HL-60 (cell line): ENCODE measurements around the gene C2CD5.
"Not testable (repeated sequence)": the region's sequence is repeated elsewhere in the genome, so short reads cannot be mapped to it uniquely, and the experiment has no call there.

ENCODE experiments used
- DNase-seq, 2 experiments: peaks; one replicate each; pipeline ENCODE4 v3.0.0-alpha.2; 2010 to 2020; ENCODE audit warnings: low read depth in 1 of 2, low spot score in 1 of 2
- H3K27ac ChIP-seq: fragments of 250-450 bp; sonication (Bioruptor Pico); replicated peaks from 2 replicates; pipeline ENCODE4 v1.5.1; 2020; ENCODE audit warnings: mild to moderate bottlenecking, moderate library complexity
- H3K27me3 ChIP-seq: fragments of 250-450 bp; sonication (Bioruptor Pico); 2 replicates; pipeline ENCODE4 v1.5.1; 2021; ENCODE audit warnings: mild to moderate bottlenecking, moderate library complexity; ENCODE audit not compliant: insufficient read depth, poor library complexity, severe bottlenecking
- H3K4me3 ChIP-seq: replicated peaks from 2 replicates; pipeline ENCODE4 v1.5.1; 2011; ENCODE audit warnings: mild to moderate bottlenecking, control low read depth, low read length; ENCODE audit not compliant: insufficient read depth
- CTCF ChIP-seq: IDR thresholded peaks from one replicate; pipeline ENCODE4 v1.5.1; 2011; ENCODE audit warnings: low read length, control low read depth, inconsistent platforms; ENCODE audit not compliant: insufficient read depth
- GABPA ChIP-seq: IDR thresholded peaks from 2 replicates; pipeline ENCODE4 v1.6.1; 2012; ENCODE audit warnings: low read depth
- POLR2AphosphoS5 ChIP-seq: IDR thresholded peaks from 2 replicates; pipeline ENCODE4 v1.6.1; 2012; ENCODE audit warnings: low read depth
- SPI1 ChIP-seq: IDR thresholded peaks from 2 replicates; pipeline ENCODE4 v1.6.1; 2012; ENCODE audit warnings: low read depth, mild to moderate bottlenecking, borderline replicate concordance
- TF ChIP-seq, protein P1 (sequence below): IDR thresholded peaks from 2 replicates; pipeline ENCODE4 v1.6.1; 2012; ENCODE audit warnings: low read depth; ENCODE audit not compliant: insufficient replicate concordance

Gene C2CD5

DNA sequence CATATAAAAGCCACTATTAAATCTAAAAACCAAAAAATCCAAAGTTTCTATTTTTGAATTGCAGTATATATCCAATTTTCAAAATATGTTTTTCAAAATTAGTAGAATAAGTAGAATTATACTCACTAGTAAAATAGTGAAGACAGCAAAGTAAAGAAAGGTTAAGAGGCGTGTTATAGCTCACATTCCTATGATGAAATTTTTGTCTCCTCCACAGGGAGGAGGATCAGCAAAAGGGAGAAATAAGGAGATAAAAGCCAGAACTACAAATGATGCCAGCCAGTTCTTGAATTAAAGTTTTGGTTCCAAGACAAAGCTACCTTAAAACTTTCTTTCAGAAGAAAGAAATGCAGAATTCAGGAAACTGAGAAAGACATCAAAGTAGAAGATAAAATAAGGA lies 50.0 kb downstream of the C2CD5 start:
- Histone ChIP-seq H3K4me3 (no peak overlapping the region), H3K27me3 (no peaks in the 10 kb centered on the region), H3K27ac (no peak overlapping the region)
- TF ChIP-seq CTCF = no peak
- TF ChIP-seq, protein P1, sequence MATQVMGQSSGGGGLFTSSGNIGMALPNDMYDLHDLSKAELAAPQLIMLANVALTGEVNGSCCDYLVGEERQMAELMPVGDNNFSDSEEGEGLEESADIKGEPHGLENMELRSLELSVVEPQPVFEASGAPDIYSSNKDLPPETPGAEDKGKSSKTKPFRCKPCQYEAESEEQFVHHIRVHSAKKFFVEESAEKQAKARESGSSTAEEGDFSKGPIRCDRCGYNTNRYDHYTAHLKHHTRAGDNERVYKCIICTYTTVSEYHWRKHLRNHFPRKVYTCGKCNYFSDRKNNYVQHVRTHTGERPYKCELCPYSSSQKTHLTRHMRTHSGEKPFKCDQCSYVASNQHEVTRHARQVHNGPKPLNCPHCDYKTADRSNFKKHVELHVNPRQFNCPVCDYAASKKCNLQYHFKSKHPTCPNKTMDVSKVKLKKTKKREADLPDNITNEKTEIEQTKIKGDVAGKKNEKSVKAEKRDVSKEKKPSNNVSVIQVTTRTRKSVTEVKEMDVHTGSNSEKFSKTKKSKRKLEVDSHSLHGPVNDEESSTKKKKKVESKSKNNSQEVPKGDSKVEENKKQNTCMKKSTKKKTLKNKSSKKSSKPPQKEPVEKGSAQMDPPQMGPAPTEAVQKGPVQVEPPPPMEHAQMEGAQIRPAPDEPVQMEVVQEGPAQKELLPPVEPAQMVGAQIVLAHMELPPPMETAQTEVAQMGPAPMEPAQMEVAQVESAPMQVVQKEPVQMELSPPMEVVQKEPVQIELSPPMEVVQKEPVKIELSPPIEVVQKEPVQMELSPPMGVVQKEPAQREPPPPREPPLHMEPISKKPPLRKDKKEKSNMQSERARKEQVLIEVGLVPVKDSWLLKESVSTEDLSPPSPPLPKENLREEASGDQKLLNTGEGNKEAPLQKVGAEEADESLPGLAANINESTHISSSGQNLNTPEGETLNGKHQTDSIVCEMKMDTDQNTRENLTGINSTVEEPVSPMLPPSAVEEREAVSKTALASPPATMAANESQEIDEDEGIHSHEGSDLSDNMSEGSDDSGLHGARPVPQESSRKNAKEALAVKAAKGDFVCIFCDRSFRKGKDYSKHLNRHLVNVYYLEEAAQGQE = no peak
- no peak for TF ChIP-seq SPI1
- no peak for TF ChIP-seq POLR2AphosphoS5
- TF ChIP-seq GABPA = no peak
- DNase-seq = no peak

DNA sequence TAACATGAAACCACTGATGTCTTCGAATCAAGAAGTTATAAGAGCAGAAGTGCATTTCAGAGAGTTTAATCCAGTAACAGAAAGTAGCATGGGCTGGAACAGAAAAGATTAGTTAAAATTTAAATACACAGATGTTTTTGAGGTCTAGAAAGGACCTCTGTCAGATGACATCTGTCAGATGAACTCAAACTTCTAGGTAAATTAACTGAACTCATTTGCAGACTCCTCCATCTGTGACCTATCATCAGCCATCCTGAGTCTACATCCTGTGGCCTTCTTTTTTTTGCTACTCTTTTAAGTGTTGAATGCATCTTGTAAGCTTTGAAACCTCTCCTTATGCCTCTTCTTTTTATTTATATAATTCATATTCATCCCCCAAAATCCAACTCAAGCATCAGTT lies 53.3 kb downstream of the C2CD5 start:
- TF ChIP-seq SPI1 = no peak
- TF ChIP-seq CTCF = no peak
- TF ChIP-seq, protein P1 = no peak
- no peak for TF ChIP-seq GABPA
- TF ChIP-seq POLR2AphosphoS5 = no peak
- H3K4me3 ChIP-seq = no peak overlapping the region
- H3K27ac ChIP-seq = no peak overlapping the region
- no peaks in the 10 kb centered on the region for H3K27me3 ChIP-seq
- DNase-seq = no peak

GRCh38 chr12:22488478-22488877 lies 55.9 kb downstream of the C2CD5 start:
- Histone ChIP-seq H3K27me3 (no peaks in the 10 kb centered on the region), H3K4me3 (no peak overlapping the region), H3K27ac (no peak overlapping the region)
- no peak for DNase-seq
- no peak for TF ChIP-seq CTCF
- TF ChIP-seq, protein P1 = no peak
- TF ChIP-seq GABPA = no peak
- no peak for TF ChIP-seq POLR2AphosphoS5
- no peak for TF ChIP-seq SPI1

DNA sequence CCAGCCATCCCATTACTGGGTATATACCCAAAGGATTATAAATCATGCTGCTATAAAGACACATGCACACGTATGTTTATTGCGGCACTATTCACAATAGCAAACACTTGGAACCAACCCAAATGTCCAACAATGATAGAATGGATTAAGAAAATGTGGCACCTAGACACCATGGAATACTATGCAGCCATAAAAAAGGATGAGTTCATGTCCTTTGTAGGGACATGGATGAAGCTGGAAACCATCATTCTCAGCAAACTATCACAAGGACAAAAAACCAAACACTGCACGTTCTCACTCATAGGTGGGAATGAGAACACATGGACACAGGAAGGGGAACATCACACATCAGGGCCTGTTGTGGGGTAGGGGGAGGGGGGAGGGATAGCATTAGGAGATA lies 56.7 kb downstream of the C2CD5 start:
- H3K27ac ChIP-seq, H3K4me3 ChIP-seq, DNase-seq: not testable (repeated sequence)

More for the DNA sequence above, 56.7 kb downstream of the C2CD5 start:
- not testable (repeated sequence) for H3K27me3 ChIP-seq
